K562 (cell line): Measurements from ENCODE around the gene PFN3. TPM values are rescaled to one million over a fixed set of nuclear protein-coding genes. Genes with fewer than 3 reads are reported as not detected.

Experiments used
- EHMT2 ChIP-seq: fragments of 450-650 bp; IDR thresholded peaks from 2 replicates; pipeline ENCODE4 v1.6.1; 2018; ENCODE audit warnings: antibody characterized with exemption
- HDAC2 ChIP-seq: fragments of 450-650 bp; IDR thresholded peaks from 2 replicates; pipeline ENCODE4 v1.6.1; 2016; ENCODE audit warnings: mild to moderate bottlenecking
- HDAC6 ChIP-seq: IDR thresholded peaks from 2 replicates; pipeline ENCODE4 v1.6.1; 2012; ENCODE audit warnings: low read depth, mild to moderate bottlenecking, control low read depth, inconsistent platforms, low read length, moderate library complexity
- HNRNPLL ChIP-seq: fragments of 200-400 bp; formaldehyde crosslinking; IDR thresholded peaks from 2 replicates; pipeline ENCODE4 v1.6.1; 2017; ENCODE audit warnings: low read length, low read depth, mild to moderate bottlenecking; ENCODE audit not compliant: poor library complexity, severe bottlenecking
- JUN ChIP-seq, 2 experiments: sonication (generic) in 1 of 2; formaldehyde crosslinking in 1 of 2; IDR thresholded peaks; 2 replicates each; pipeline versions ENCODE4 v1.6.1 to v1.8.0; 2012 to 2022; ENCODE audit warnings: borderline replicate concordance in 2 of 2, mild to moderate bottlenecking in 2 of 2, improper control_type of control experiment in 1 of 2, low read depth in 1 of 2, low read length in 1 of 2, missing genetic modification reagents in 1 of 2
- NR2F6 ChIP-seq: fragments of 450-650 bp; formaldehyde crosslinking; IDR thresholded peaks from 2 replicates; pipeline ENCODE4 v1.4.0; 2020; ENCODE audit warnings: mild to moderate bottlenecking
- POLR2G ChIP-seq: fragments of 200-400 bp; formaldehyde crosslinking; IDR thresholded peaks from 2 replicates; pipeline ENCODE4 v1.6.1; 2017; ENCODE audit warnings: low read depth, mild to moderate bottlenecking, antibody characterized with exemption, low read length, moderate library complexity
- SAFB2 ChIP-seq: fragments of 200-400 bp; formaldehyde crosslinking; IDR thresholded peaks from 2 replicates; pipeline ENCODE4 v1.6.1; 2018; ENCODE audit warnings: borderline replicate concordance, low read length, low read depth, moderate library complexity; ENCODE audit not compliant: severe bottlenecking
- SREBF1 ChIP-seq: fragments of 150-350 bp; IDR thresholded peaks from 2 replicates; pipeline ENCODE4 v1.6.1; 2014; ENCODE audit warnings: antibody characterized with exemption, low read depth, low read length, borderline replicate concordance
- ZNF12 ChIP-seq: sonication (generic); formaldehyde crosslinking; IDR thresholded peaks from 2 replicates; pipeline ENCODE4 v1.4.0; 2020; ENCODE audit warnings: mild to moderate bottlenecking, missing genetic modification reagents
- ZNF644 ChIP-seq: fragments of 200-800 bp; sonication (Bioruptor generic); IDR thresholded peaks from 2 replicates; pipeline ENCODE4 v1.6.1; 2016; ENCODE audit warnings: low read depth, missing genetic modification characterization, missing compliant biosample characterization
- ZNF699 ChIP-seq: fragments of 250-450 bp; sonication (Bioruptor Pico); IDR thresholded peaks from 2 replicates; pipeline ENCODE4 v1.8.0; 2021; ENCODE audit warnings: mild to moderate bottlenecking, moderate library complexity; ENCODE audit not compliant: insufficient replicate concordance
- ZNF766 ChIP-seq: fragments of 200-800 bp; sonication (Bioruptor generic); conservative IDR thresholded peaks from 2 replicates; pipeline ENCODE4 v1.6.1; 2016; ENCODE audit warnings: missing genetic modification characterization, missing compliant biosample characterization
- polyA plus RNA-seq, 8 experiments: library from polyadenylated mRNA; depleted of rRNA in 4 of 8; stranded (reverse) in 5 of 8; unstranded in 3 of 8; fragments of >200 nt; fragmentation: Nextera tagmentation in 2 of 8; fragmentation: Illumina TruSeq in 1 of 8; extraction: Ambion mirVana in 2 of 8; extraction: Trizol in 1 of 8; gene quantifications; 2 replicates each; pipeline versions ENCODE4 v1.2.1 to v1.2.3, GENCODE V29; 2011 to 2014; ENCODE audit warnings: inconsistent platforms in 1 of 8, missing spikeins in 1 of 8
- total RNA-seq, 7 experiments: library from RNA; depleted of rRNA in 6 of 7; stranded (reverse); fragments of >200 nt in 6 of 7; fragmentation: Illumina TruSeq in 2 of 7; extraction: Trizol in 2 of 7; gene quantifications; 2 replicates each; pipeline versions ENCODE4 v1.2.1 to v1.2.3, GENCODE V29; 2011 to 2021; ENCODE audit warnings: low replicate concordance in 1 of 7
- TF ChIP-seq, protein P1 (sequence below): IDR thresholded peaks from 2 replicates; pipeline ENCODE4 v1.6.1; 2011; ENCODE audit warnings: borderline replicate concordance, low read depth, mild to moderate bottlenecking, moderate library complexity, low read length; ENCODE audit not compliant: insufficient read depth, poor library complexity, severe bottlenecking
- TF ChIP-seq, protein P2 (sequence below): fragments of 450-650 bp; IDR thresholded peaks from 2 replicates; pipeline ENCODE4 v1.6.1; 2014; ENCODE audit warnings: low read depth, mild to moderate bottlenecking, moderate library complexity, borderline replicate concordance
- TF ChIP-seq, protein P3 (sequence below): fragments of 150-350 bp; conservative IDR thresholded peaks from 2 replicates; pipeline ENCODE4 v1.6.1; 2014; ENCODE audit warnings: low read length
- TF ChIP-seq, protein P4 (sequence below): fragments of 450-650 bp; formaldehyde crosslinking; IDR thresholded peaks from 2 replicates; pipeline ENCODE4 v1.4.0; 2020; ENCODE audit warnings: mild to moderate bottlenecking, moderate library complexity

PFN3 gene
- total and polyA plus RNA-seq, 9 of the 15 experiments (the other 6 are each of a cell fraction or from before 2014, with no cell fraction given) = not detected

DNA sequence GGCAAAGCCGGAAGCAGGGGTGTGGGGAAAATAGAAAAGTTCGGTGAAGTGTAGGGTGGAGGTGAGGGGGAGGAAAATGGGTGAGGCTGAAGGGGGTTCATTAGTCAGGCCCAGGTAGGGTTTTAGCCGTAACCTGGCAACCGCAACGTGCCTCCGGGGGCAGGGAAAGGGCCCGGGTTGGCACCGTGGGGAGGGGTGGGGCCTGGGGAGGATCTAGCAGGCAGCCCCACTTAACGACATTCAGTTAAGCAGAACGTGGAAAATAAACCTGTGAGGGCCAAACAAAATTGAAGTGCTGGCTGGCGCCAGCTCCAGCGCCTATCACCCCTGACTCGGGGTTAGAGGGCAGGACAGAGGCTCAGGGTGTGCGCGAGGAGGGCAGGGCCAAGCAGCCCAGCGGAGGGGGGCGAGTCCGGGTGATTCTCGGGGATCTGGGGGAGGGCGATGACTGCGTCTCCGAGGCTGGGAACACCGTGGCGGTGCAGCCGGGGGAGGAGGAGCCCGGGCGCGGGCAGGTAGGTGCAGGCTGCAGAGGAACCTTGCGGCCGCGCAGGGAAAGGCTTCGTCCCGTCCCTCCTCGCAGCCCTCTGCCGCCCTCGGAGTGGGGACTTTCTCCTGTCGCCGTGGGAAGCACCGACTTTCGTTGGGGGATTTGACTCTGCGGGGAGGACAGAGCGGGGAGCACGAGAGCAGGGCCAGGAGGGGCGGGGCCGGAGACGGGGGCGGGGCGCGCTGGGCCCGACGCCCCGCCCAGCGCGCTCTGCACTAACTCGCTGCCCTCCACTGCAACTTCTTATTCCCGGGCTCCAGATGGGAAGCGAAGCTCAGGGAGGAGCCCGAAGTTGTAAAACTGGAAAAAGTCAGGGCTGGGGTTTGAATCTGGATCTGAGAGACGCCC is 37.6 kb downstream of the PFN3 start (continued):
- TF ChIP-seq, protein P1, sequence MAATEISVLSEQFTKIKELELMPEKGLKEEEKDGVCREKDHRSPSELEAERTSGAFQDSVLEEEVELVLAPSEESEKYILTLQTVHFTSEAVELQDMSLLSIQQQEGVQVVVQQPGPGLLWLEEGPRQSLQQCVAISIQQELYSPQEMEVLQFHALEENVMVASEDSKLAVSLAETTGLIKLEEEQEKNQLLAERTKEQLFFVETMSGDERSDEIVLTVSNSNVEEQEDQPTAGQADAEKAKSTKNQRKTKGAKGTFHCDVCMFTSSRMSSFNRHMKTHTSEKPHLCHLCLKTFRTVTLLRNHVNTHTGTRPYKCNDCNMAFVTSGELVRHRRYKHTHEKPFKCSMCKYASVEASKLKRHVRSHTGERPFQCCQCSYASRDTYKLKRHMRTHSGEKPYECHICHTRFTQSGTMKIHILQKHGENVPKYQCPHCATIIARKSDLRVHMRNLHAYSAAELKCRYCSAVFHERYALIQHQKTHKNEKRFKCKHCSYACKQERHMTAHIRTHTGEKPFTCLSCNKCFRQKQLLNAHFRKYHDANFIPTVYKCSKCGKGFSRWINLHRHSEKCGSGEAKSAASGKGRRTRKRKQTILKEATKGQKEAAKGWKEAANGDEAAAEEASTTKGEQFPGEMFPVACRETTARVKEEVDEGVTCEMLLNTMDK = no peak
- TF ChIP-seq HDAC6 (no peak), SAFB2 (no peak), ZNF644 (tag) (no peak), HNRNPLL (no peak), JUN (IDR thresholded peaks at IDR 0.05; ENCODE audit: borderline replicate concordance, low read depth, low read length) (no peak), JUN (CRISPR knock-in tag; IDR thresholded peaks at IDR 0.05; ENCODE audit: borderline replicate concordance) (no peak), ZNF699 (CRISPR knock-in tag) (no peak), ZNF766 (no peak), ZNF12 (CRISPR knock-in tag) (no peak), POLR2G (peak; percentile 68), NR2F6 (no peak), SREBF1 (no peak), EHMT2 (no peak), HDAC2 (peak; percentile 10; the same call in 1 of the 2 replicates)
- TF ChIP-seq, protein P2, sequence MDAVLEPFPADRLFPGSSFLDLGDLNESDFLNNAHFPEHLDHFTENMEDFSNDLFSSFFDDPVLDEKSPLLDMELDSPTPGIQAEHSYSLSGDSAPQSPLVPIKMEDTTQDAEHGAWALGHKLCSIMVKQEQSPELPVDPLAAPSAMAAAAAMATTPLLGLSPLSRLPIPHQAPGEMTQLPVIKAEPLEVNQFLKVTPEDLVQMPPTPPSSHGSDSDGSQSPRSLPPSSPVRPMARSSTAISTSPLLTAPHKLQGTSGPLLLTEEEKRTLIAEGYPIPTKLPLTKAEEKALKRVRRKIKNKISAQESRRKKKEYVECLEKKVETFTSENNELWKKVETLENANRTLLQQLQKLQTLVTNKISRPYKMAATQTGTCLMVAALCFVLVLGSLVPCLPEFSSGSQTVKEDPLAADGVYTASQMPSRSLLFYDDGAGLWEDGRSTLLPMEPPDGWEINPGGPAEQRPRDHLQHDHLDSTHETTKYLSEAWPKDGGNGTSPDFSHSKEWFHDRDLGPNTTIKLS = peak; percentile 27; the same call in 1 of the 2 replicates
- TF ChIP-seq, protein P3, sequence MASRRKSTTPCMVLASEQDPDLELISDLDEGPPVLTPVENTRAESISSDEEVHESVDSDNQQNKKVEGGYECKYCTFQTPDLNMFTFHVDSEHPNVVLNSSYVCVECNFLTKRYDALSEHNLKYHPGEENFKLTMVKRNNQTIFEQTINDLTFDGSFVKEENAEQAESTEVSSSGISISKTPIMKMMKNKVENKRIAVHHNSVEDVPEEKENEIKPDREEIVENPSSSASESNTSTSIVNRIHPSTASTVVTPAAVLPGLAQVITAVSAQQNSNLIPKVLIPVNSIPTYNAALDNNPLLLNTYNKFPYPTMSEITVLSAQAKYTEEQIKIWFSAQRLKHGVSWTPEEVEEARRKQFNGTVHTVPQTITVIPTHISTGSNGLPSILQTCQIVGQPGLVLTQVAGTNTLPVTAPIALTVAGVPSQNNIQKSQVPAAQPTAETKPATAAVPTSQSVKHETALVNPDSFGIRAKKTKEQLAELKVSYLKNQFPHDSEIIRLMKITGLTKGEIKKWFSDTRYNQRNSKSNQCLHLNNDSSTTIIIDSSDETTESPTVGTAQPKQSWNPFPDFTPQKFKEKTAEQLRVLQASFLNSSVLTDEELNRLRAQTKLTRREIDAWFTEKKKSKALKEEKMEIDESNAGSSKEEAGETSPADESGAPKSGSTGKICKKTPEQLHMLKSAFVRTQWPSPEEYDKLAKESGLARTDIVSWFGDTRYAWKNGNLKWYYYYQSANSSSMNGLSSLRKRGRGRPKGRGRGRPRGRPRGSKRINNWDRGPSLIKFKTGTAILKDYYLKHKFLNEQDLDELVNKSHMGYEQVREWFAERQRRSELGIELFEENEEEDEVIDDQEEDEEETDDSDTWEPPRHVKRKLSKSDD = no peak
- TF ChIP-seq, protein P4, sequence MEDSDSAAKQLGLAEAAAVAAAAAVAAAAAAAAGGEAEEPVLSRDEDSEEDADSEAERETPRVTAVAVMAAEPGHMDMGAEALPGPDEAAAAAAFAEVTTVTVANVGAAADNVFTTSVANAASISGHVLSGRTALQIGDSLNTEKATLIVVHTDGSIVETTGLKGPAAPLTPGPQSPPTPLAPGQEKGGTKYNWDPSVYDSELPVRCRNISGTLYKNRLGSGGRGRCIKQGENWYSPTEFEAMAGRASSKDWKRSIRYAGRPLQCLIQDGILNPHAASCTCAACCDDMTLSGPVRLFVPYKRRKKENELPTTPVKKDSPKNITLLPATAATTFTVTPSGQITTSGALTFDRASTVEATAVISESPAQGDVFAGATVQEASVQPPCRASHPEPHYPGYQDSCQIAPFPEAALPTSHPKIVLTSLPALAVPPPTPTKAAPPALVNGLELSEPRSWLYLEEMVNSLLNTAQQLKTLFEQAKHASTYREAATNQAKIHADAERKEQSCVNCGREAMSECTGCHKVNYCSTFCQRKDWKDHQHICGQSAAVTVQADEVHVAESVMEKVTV (CRISPR knock-in tag) = no peak
